Gastroesophageal sphincter (tissue), 3 donors: Measurements from ENCODE around the gene WFDC1.

Experiments used
- CTCF ChIP-seq, 4 experiments: fragments of 200-600 bp in 2 of 4; fragments of 450-650 bp in 2 of 4; sonication (generic) in 1 of 4; IDR thresholded peaks; one replicate each; pipeline ENCODE4 v1.5.1; 2017 to 2019; ENCODE audit warnings: antibody characterized with exemption in 4 of 4, mild to moderate bottlenecking in 2 of 4, moderate library complexity in 2 of 4
- EP300 ChIP-seq: sonication (generic); formaldehyde crosslinking; IDR thresholded peaks from one replicate; pipeline ENCODE4 v1.6.1; 2017; ENCODE audit warnings: antibody characterized with exemption, mild to moderate bottlenecking
- POLR2A ChIP-seq, 2 donors: fragments of 450-650 bp; IDR thresholded peaks; one replicate each; pipeline ENCODE4 v1.6.1; 2017; ENCODE audit warnings: antibody characterized with exemption in 2 of 2, mild to moderate bottlenecking in 2 of 2, moderate library complexity in 1 of 2
- POLR2AphosphoS5 ChIP-seq: sonication (generic); formaldehyde crosslinking; IDR thresholded peaks from one replicate; pipeline ENCODE4 v1.6.1; 2017; ENCODE audit warnings: antibody characterized with exemption

- TF ChIP-seq EP300: no peak
- no peak for TF ChIP-seq POLR2A (IDR thresholded peaks at IDR 0.05)
- TF ChIP-seq CTCF (IDR thresholded peaks at IDR 0.05): no peak
- no peak for TF ChIP-seq POLR2AphosphoS5
Observed at GRCh38 chr16:84281074-84281473, 13.6 kb upstream of the WFDC1 start.
